Activated CD4-positive, CD25-positive, alpha-beta regulatory T cell treated with anti-CD3 and anti-CD28 coated beads, Interleukin-2, amount 50 U/mL, for 24 hours (primary cell): Measurements from ENCODE around the gene RDH13.

Source experiments
- ATAC-seq, 2 donors: fragments of 150-1000 bp; cut with Tn5 transposase; one replicate each; pipeline ENCODE4 v1.10.0; 2021; ENCODE audit warnings: mild to moderate bottlenecking in 1 of 2, moderate library complexity in 1 of 2

RDH13 gene

GRCh38 chr19:55091955-55092354 is 29.0 kb upstream of the RDH13 start:
- no peak for ATAC-seq

DNA sequence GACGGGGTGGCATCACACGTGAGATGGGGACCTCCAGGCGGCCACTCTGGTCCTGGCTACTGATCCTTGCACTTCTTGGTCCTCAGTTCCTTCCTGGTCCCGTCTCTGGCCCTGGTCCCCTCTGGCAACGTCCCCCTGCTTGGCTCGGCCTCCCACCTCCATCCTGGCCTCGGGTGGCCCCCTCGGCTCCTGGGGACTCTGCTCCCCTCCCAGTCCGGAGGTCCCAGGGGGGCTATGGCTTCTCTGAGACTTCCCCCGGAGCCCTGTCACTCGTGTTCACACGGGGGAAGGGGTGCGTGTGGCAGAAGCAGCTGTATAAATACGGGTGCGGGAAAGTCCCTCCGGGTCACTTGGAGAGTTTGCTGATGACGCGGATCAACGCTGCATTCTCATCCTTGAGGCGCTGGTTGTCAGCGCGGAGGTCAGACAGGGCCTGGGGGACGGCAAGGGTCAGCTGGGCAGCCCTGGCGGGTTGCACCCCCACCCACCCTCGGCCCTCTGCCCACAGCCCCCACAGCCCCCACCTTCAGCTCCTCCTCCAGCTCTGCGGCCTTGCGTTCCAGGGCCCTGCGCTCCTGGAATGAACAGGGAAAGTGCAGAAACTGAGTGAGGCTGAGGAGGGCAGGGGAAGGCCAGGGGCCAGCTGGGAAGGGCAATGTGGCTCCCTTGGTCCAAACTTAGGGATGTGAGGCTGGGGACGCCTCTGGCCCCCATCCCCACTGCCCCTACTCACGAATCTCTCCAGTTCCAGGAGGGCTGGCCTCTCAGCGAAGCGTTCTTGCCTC is 28.4 kb upstream of the RDH13 start:
- ATAC-seq, result no peak

GRCh38 chr19:55090564-55090963 is 27.6 kb upstream of the RDH13 start:
- ATAC-seq, result no peak

GRCh38 chr19:55089342-55089944 is 26.5 kb upstream of the RDH13 start:
- no peak for ATAC-seq

- ATAC-seq, result peak in 1 of 2 donors; percentile 44
Measured at GRCh38 chr19:55088543-55089341, 25.8 kb upstream of the RDH13 start.

DNA sequence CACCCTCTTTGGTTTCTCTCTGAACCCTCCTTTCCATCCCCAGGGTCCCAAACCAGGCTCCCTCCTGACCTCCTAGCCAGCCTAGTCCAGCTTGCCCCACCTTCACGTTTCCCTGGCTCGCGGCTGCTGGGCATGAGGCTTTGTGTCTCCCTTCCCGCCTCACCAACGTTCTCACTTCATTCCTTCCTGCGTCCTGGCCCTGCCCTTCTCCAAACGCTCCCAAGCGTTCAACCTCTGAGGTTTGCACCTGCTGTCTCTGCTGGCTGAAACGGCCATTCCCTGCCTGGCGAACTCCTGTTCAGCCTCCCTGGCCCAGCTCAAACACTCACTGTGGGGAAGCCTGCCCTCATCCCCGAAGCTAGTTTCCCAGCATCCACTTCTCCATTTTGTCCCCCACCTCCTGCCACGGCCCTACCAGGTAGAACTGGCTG is 25.1 kb upstream of the RDH13 start:
- ATAC-seq, result no peak

DNA sequence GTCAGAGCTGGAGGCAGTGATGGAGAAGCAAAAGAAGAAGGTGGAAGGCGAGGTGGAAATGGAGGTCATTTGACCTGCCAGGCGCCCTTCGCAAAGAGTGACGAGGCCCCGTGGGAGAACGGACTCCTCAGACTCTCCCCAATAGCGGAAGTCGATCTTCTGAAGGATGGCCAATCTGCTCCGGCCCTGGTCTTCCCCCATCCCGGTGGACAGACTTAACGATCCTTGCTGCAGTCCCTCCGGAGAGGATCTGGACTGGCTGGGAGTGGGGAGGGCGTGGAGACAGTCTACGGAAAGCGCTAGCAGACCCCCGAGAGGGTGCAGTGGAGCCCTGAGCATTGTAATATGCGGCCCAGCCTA is 24.6 kb upstream of the RDH13 start:
- no peak for ATAC-seq

GRCh38 chr19:55086730-55087541 is 24.0 kb upstream of the RDH13 start:
- peak; percentile 66 for ATAC-seq

- ATAC-seq, result no peak
Measured at GRCh38 chr19:55085923-55086715, 23.2 kb upstream of the RDH13 start.

GRCh38 chr19:55084416-55084815 is 21.5 kb upstream of the RDH13 start:
- no peak for ATAC-seq

DNA sequence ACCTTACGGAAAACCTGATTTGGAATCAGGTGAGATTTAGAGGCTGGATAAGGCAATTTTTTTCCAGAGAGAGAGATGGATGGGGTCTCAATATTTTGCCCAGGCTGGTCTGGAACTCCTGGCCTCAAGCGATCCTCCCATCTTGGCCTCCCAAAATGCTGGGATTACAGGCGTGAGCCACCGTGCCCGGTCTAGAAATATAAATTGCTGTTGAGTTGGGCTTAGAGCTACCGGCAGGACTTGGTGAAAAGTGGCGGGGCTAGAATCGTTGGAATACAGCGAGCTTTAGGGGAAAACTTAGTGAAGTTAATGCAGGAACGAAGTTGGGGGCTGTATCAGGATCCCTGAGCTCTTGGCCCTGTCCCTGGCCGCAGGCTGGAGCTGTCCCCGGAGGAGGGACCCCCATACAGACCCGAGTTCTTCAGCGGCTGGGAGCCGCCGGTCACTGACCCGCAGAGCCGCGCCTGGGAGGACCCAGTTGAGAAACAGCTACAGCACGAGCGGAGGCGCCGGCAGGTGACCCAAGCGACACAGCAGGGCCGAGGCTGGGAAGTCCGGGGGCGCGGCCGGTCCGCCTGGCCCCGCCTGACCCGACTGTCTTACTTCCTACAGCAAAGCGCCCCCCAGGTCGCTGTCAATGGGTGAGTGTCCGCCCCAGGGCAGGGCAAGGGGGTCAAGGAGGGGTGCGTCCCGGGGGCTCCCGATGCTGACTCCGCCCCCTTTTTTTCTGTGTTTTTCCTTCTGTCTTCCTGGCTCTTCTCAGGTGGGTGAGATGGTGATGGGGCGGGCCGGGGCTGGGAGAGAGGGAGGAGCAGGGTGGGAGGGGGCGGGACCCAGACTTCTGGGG is 20.3 kb upstream of the RDH13 start:
- no peak for ATAC-seq

DNA sequence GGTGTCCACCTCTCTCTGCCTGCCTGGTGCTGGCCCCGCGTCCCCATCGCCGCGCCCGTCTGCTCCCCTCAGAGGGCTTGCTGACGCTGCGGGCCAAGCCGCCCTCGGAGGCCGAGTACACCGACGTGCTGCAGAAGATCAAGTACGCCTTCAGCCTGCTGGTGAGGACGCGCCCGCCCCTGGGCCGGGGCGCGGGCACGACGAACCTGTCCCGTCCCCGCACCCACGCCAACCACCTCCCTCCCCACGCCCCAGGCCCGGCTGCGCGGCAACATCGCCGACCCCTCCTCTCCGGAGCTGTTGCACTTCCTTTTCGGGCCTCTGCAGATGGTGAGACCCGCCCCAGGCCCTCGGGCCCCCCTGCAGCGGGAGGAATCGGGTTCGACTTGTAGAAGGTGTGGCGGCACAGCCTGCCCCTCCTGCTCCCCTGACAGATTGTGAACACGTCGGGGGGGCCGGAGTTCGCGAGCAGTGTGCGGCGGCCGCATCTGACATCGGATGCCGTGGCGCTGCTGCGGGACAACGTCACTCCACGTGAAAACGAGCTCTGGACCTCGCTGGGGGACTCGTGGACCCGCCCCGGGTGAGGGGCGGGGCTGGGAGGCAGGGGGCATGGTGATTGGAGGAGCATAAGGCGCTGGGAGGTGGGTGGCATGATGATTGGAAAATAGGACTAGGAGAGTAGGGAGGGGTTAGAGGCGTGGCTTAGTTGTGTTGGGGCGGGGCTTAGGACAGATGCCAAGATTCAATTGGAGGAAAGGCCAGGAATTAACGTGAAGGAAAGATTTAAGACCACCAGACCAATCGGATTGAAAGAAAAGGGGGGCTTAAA is 19.3 kb upstream of the RDH13 start:
- ATAC-seq, result peak in 1 of 2 donors; percentile 1

DNA sequence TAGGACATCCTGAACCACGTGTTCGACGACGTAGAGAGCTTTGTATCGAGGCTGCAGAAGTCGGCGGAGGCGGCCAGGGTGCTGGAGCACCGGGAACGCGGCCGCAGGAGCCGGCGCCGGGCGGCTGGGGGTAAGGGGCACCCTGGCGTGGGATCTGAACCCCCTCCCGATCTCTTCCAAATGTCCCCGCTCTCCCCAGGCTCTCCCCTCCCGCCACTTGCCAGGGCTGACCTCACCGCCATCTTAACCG is 18.7 kb upstream of the RDH13 start:
- ATAC-seq, result no peak

DNA sequence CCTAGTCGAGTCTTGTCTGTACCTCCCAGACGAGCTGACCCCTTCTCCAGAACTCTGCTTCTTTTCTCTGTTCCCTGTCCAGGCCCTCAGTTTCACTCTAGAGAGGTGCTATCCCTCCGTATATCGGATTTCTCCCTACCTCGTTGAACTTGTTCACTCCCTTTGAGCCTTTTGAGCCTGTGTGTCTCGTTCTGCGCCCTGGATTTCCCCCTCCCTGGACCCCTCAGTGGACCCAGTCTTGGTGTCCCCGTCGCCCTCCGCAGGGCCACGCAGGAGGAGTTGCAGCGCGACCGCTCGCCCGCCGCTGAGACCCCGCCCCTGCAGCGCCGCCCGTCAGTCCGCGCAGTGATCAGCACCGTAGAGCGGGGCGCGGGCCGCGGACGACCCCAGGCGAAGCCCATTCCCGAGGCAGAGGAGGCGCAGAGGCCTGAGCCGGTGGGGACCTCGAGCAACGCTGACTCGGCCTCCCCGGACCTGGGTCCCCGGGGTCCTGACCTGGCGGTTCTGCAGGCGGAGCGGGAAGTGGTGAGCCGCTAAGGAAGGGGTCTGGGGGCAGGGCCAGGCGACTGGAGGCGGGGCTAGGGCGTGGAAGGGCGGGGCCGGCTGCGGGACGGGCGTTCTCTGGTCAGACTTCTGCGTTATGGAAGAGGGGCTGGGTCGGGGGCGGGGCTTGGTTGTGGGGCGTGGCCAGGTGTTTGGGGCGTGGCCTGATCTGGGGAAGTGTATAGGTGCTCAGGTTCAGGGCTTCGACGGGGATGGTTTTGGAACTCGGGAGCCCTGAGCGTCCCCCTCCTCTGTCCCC is 18.2 kb upstream of the RDH13 start:
- ATAC-seq, result peak; percentile 79 to 86

GRCh38 chr19:55080121-55080967 is 17.4 kb upstream of the RDH13 start:
- ATAC-seq, result peak; percentile 46 to 51

DNA sequence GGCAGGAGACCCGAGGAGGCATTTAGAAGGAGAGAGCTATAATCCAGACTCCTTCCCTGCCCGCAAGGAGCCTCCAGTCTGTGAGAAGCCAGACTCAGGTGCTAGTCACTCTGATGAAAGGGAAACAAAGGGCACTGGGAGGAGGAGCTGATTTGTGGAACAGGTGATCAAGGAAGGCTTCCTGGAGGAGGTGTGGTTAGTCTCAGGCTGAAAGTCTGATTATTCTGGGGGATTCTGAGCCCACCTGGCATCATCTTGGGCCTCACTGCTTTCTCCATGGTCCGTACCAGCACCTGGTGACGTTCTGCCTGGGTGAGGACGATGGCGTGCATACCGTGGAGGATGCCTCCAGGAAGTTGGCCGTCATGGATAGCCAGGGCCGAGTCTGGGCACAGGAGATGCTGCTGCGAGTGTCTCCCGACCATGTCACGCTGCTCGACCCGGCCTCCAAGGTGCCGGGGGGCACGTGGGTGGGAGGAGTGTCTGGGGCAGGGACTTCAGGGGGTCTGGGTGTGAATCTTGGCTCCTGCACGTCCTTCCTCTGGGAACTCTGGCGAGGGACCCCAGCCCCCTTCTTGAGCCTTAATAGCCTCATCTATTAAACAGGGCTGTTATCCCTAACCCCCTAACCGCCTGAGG is 16.6 kb upstream of the RDH13 start:
- ATAC-seq, result no peak

- no peak for ATAC-seq
Measured at GRCh38 chr19:55078996-55079395, 16.0 kb upstream of the RDH13 start.

DNA sequence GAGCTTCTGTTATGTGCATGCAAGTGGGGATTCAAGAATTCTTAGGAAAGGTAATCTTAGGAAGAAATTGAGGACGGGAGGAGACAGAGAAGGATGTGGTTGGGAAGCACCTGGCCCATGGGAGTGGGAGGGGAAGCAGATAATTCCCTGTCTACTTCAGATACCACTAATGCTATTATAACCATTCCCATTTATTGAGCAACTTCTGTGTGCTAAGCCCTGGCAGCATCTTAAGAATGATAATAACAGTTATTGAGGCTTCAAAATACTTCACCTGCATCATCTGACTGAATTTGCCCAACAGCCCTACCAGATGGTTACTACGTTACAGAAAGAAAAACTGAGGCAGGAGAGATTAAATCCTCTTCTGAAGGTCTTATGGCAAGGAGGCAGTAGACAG is 14.2 kb upstream of the RDH13 start:
- ATAC-seq, result no peak
